Skeletal muscle satellite cell (primary cell): Measurements from ENCODE around the gene MOXD1.
A peak's percentile ranks its signal among the peaks of the same experiment; 100 is the strongest.
"Not testable (repeated sequence)": the region's sequence is repeated elsewhere in the genome, so short reads cannot be mapped to it uniquely, and the experiment has no call there.

ENCODE experiments used
- H3K27me3 ChIP-seq: 2 replicates; pipeline ENCODE4 v1.7.0; 2013; ENCODE audit warnings: low read length; ENCODE audit not compliant: control insufficient read depth, insufficient read depth
- H3K36me3 ChIP-seq: 2 replicates; pipeline ENCODE4 v1.7.0; 2013; ENCODE audit warnings: mild to moderate bottlenecking, control low read depth, low read length; ENCODE audit not compliant: insufficient read depth
- H3K4me1 ChIP-seq: 2 replicates; pipeline ENCODE4 v1.7.0; 2013; ENCODE audit warnings: low read length; ENCODE audit not compliant: control insufficient read depth, insufficient read depth
- H3K4me2 ChIP-seq: 2 replicates; pipeline ENCODE4 v1.7.0; 2013; ENCODE audit warnings: mild to moderate bottlenecking, low read length
- H3K4me3 ChIP-seq: 2 replicates; pipeline ENCODE4 v1.7.0; 2013; ENCODE audit warnings: low read length
- H3K9ac ChIP-seq: 2 replicates; pipeline ENCODE4 v1.7.0; 2013; ENCODE audit warnings: mild to moderate bottlenecking, low read depth, low read length, moderate library complexity
- H3K9me3 ChIP-seq: replicated peaks from 2 replicates; pipeline ENCODE4 v1.7.0; 2013; ENCODE audit warnings: mild to moderate bottlenecking, control low read depth, low read length

Gene MOXD1

DNA sequence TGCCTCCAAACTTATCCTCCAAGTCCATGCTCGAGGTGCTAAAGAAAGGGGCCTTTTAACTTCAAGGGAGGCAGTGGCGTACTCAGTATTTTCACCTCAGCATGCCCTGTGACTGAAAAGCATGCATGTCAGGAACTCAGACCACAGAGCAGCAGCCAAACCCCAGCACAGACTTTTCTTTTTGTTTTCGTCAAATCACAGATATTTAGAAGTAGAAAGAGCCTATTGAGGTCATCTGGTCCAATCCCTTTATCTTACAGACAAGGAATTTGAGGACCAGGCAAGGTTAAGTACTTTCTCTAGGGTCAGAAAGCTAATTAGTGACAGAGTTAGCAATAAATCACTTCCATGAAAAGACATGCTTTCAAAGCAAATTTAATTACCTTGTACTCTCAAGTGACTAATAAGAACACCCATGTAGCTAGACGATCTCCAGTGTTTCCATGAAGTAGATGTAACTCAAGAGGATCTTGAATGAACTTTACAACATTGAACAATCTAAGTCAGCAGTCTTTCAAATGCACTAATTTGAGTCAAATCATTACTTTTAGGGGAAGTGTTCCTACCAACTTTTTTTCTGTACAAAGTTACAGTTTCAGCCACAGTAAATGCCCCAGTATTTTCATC, 35.9 kb downstream of the MOXD1 start:
- H3K4me1 ChIP-seq, result peaks cover 15% of the 10 kb centered on the region
- H3K9ac ChIP-seq, result no peak overlapping the region
- H3K4me3 ChIP-seq, result no peak overlapping the region

DNA sequence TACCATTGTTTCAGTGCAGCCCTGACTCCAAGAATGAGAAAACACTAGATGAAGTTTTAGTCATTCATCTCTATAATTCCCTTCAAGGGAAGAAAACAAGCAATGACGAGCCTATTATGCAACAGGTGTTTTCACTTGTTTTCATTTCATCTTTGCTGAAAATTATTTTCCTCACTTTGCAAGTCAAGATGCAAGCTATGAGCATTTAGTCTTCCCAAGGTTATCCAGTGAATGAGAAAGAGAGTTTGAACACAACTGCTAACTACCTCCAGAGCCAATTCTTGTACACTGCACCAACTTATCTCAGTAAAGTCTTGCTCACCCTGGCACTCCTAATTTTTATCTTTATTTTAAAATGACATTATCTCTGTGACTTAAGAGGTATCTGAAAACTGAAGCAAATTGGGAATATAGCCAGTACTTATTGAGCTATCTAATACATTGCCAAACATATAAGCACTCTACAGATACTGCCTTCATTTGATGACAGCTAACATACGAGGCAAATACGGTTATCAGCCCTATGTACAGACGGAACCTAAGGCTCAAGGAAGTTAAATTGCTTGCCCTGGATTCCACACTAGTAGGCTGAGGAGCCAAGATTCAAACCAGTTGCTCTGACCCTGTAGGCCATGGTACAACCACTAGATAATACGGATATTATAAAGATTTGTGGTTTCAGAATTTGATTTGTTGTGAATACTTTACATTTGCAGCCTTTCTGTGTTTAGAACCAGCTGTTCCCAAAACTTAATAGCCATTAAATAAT, 36.8 kb downstream of the MOXD1 start:
- H3K27me3 ChIP-seq, result no peaks in the 10 kb centered on the region
- H3K4me3 ChIP-seq, result no peak overlapping the region
- no peak overlapping the region for H3K9ac ChIP-seq
- no peaks in the 10 kb centered on the region for H3K36me3 ChIP-seq
- no peaks in the 10 kb centered on the region for H3K9me3 ChIP-seq
- no peak overlapping the region for H3K4me2 ChIP-seq
- H3K4me1 ChIP-seq, result peaks cover 9% of the 10 kb centered on the region

More for the DNA sequence above, 35.9 kb downstream of the MOXD1 start:
- Histone ChIP-seq H3K4me2 (no peak overlapping the region), H3K36me3 (no peaks in the 10 kb centered on the region), H3K9me3 (no peaks in the 10 kb centered on the region), H3K27me3 (no peaks in the 10 kb centered on the region)

DNA sequence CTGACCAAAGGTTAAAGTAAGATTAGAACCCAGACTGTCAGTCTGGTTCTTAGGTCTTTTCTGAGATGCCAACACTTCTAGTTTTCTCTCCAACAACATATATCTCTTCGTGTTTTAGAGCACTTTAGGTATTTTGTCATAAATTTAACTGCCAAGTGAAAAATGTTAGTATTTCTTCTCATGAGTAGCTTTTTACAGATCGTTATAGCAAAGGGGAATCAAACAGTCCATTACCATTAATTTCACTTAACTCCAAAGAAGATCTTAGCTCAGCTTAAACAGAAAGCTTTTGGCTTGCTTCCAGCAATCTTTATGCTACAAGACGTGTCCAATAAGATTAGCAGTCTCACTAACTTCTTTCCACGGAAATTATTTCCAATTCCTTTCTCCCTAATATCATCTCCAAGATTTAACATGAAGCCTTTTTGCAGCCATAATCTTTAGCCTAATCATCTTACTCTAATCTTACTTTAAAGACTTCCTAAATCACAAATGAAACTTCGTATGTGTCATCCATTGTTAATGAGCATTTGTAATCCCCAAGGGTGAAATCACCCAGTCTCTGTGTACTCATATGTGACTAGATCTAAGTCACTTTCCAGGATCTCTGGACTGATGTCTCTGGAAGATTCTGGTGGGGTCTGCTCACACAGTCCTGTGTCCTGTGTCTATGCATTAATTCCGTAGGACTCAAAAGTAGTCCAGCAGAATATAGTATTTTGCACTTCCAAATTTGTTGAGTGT, 38.7 kb downstream of the MOXD1 start:
- Histone ChIP-seq H3K9me3 (no peaks in the 10 kb centered on the region), H3K4me2 (no peak overlapping the region), H3K4me3 (no peak overlapping the region), H3K9ac (no peak overlapping the region), H3K4me1 (peaks cover under 1% of the 10 kb centered on the region), H3K27me3 (no peaks in the 10 kb centered on the region), H3K36me3 (no peaks in the 10 kb centered on the region)

DNA sequence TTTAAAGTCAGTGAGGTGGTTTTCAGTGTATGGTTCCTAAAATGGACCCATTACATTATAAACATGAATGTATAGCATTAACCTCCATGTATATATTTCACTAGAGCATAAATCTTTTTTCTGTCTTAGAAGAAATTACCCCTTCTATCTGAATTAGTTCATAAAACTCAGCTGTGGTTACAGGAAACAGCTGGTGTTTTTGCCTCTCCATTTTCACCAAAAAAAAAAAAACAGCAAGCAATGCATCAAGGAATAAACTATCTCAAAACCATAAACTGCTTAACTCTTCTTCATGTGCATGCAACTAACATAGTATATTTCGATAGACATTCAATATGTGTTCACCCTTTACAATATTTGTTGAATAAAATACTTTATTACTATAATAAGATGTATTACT, 40.2 kb downstream of the MOXD1 start:
- Histone ChIP-seq H3K9ac (no peak overlapping the region), H3K27me3 (no peaks in the 10 kb centered on the region), H3K4me2 (no peak overlapping the region), H3K9me3 (no peaks in the 10 kb centered on the region), H3K36me3 (no peaks in the 10 kb centered on the region), H3K4me1 (peaks cover 14% of the 10 kb centered on the region), H3K4me3 (no peak overlapping the region)

DNA sequence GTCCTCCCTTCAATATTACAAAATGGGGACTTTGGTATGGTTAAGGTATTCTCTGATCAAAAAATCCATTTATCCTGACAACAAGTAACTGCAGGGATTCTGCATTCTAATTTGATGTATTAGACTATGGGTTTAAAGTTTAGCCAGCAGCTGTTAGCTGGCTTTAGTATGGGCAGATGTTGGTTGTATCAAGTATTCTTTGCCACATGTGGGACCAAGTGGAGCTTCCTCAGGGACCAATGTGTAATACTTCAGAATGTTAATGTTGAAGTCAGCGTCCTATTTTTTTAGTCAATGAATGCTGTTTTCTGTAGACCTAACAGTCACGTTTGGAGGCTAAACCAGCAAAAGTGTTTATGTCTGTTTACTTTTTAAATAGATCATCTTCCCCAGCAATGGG, 41.4 kb downstream of the MOXD1 start:
- H3K4me1 ChIP-seq, result peaks cover 17% of the 10 kb centered on the region
- H3K9ac ChIP-seq, result no peak overlapping the region
- no peak overlapping the region for H3K4me3 ChIP-seq
- H3K36me3 ChIP-seq, result no peaks in the 10 kb centered on the region
- H3K27me3 ChIP-seq, result no peaks in the 10 kb centered on the region
- no peak overlapping the region for H3K4me2 ChIP-seq
- H3K9me3 ChIP-seq, result no peaks in the 10 kb centered on the region

DNA sequence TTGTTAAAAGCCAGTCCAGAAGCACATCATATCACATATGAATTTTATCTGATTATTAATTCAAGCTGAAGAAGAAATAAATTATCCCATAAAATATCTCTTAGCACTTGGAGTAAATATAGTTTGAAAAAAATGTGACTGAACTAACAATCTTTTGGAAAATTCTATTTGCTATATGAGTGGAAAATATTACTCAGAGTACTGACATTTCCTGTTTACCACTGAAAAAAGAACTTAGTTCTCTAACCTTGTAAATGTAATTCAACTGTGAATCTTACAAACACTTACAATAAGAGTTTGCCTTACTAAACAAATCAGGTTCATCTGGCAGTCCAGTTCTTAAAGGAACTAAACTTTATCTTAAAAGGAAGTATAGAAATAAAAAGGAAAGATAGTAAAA, 44.2 kb downstream of the MOXD1 start:
- no peaks in the 10 kb centered on the region for H3K27me3 ChIP-seq
- no peaks in the 10 kb centered on the region for H3K36me3 ChIP-seq
- H3K9ac ChIP-seq, result peak overlapping the region; percentile 28
- H3K9me3 ChIP-seq, result no peaks in the 10 kb centered on the region
- no peak overlapping the region for H3K4me3 ChIP-seq
- H3K4me2 ChIP-seq, result peak overlapping the region; percentile 56
- peaks cover 19% of the 10 kb centered on the region for H3K4me1 ChIP-seq

DNA sequence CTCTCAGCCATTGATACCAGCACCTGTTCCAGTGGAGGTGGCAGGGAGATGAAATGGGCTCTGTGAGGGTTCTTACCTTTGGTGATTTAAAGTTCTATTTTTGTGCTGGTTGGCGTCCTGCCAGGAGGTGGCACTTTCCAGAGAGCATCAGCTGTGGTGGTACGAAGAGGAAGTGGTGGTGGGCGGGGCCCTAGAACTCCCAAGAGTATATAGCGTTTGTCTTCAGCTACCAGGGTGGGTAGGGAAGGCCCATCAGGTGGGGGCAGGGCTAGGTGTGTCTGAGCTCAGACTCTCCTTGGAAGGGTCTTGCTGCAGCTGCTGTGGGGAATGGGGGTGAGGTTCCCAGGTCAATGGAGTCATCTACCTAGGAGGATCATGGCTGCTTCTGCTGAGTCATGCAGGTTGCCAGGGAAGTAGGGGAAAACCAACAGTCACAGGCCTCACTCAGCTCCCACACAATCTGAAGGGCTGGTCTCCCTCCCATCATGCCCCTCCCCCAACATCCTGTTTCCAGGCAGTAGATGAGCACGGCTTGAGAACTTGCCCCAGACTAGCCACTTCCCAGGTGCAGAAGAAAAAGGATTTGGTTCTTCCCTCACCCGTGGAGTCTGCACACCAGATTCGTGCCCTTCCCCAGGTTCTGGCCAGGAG, 46.6 kb downstream of the MOXD1 start:
- Histone ChIP-seq H3K9ac (no peak overlapping the region), H3K4me1 (peaks cover 19% of the 10 kb centered on the region), H3K27me3 (no peaks in the 10 kb centered on the region), H3K4me2 (no peak overlapping the region), H3K4me3 (no peak overlapping the region), H3K36me3 (no peaks in the 10 kb centered on the region), H3K9me3 (no peaks in the 10 kb centered on the region)

DNA sequence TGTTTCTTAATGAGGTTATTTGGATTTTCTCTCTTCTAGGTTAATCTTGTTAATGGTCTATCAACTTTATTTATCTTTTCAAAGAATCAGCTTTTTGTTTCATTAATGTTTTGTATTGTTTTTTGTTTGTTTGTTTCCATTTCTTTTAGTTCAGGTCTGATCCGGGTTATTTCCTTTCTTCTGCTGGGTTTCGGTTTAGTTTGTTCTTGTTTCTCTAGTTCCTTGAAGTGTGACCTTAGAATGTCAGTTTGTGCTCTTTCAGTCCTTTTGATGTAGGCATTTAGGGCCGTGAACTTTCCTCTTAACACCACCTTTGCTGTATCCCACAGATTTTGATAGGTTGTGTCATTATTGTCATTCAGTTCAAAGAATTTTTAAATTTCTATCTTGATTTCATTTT, 49.3 kb downstream of the MOXD1 start:
- H3K9me3 ChIP-seq, H3K4me3 ChIP-seq, H3K27me3 ChIP-seq, H3K36me3 ChIP-seq, H3K4me2 ChIP-seq, H3K9ac ChIP-seq: not testable (repeated sequence)
- peaks cover 13% of the 10 kb centered on the region for H3K4me1 ChIP-seq

DNA sequence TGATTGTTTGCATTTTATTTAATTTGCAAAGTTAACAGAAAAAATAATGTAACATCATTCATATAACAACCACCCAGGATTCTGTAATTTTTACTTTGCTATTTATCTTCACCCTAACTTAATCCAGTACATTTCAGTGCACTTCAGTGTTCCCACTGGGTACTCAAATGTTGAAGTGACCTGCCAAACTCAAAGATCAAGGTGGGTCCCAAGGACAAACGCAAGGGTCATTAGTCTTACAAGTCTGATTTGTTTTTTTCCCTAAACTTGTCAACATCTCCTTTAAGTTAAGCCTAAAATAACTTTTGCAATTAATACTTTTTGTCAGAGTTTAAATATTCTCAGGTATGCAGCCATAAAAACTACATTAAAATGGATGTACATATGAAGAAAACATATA, 53.0 kb downstream of the MOXD1 start:
- Histone ChIP-seq H3K4me3 (no peak overlapping the region), H3K9me3 (no peaks in the 10 kb centered on the region), H3K4me1 (no peaks in the 10 kb centered on the region), H3K4me2 (no peak overlapping the region), H3K27me3 (no peaks in the 10 kb centered on the region), H3K36me3 (no peaks in the 10 kb centered on the region), H3K9ac (no peak overlapping the region)

DNA sequence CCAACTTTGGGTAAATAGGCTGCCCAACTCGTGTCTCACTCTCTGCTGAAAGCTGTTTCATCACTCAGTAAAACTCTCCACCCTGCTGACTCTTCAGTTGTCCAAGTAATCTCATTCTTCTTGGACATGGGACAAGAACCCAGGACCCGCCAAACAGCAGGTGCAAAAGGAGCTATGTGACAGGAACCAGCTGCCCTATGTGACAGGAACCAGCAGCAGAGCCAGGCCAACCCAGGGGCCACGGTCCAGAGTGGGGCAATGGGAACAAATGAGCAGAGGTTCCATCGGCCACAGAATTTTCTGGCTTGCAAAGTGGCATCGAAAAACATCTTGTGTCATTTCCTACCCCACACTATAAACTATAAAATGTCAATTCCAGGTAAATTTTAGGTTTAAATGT, 56.5 kb downstream of the MOXD1 start:
- no peaks in the 10 kb centered on the region for H3K36me3 ChIP-seq
- H3K4me1 ChIP-seq, result peaks cover 10% of the 10 kb centered on the region
- no peaks in the 10 kb centered on the region for H3K27me3 ChIP-seq
- H3K4me2 ChIP-seq, result no peak overlapping the region
- no peak overlapping the region for H3K9ac ChIP-seq
- H3K9me3 ChIP-seq, result no peaks in the 10 kb centered on the region
- H3K4me3 ChIP-seq, result no peak overlapping the region

DNA sequence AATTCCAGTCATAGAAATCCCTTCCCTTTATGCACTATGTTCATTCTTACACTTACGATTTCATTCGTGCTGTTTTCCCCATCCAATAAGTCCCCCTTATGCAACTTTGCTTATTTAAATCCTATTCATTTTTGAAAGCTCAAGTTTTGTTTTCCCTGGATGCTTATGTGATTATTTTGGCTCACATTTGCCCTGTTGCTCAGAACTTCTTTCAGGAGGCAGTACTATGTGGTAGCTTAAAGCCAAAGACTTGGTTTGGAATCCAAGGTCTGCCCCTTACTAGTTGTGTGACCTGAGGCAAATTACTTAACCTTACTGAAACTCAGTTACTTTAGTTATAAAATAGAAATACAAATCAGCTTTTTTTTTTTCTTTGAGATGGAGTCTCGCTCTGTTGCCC, 59.6 kb downstream of the MOXD1 start:
- Histone ChIP-seq H3K4me2 (peak overlapping the region; percentile 0), H3K36me3 (no peaks in the 10 kb centered on the region), H3K4me3 (no peak overlapping the region), H3K27me3 (no peaks in the 10 kb centered on the region), H3K9ac (no peak overlapping the region), H3K9me3 (no peaks in the 10 kb centered on the region), H3K4me1 (peaks cover 10% of the 10 kb centered on the region)
